PC-3 (cell line): ENCODE measurements around the gene ARL5A. TPM values are rescaled to one million over a fixed set of nuclear protein-coding genes. Genes with fewer than 3 reads are reported as not detected.

Experiments used
- ATAC-seq: fragments of 200-7000 bp; cut with Tn5 transposase; 2 replicates; pipeline ENCODE4 v1.9.1; 2020; ENCODE audit warnings: mild to moderate bottlenecking, moderate library complexity
- BruUV-seq: library from RNA; stranded (reverse); fragments of 400-500 nt; replicated peaks from 2 replicates; lab custom pipeline; 2021; lab: Mats Ljungman, UMichigan
- CTCF ChIA-PET: fragments of 300-600 bp; sonication (Branson Sonifier 250); formaldehyde crosslinking; loops from one replicate; lab custom pipeline; 2022; ENCODE audit warnings: antibody characterized with exemption; lab: Charles Lee
- POLR2A ChIA-PET: fragments of 300-600 bp; sonication (Branson Sonifier 250); formaldehyde crosslinking; loops from one replicate; lab custom pipeline; 2022; ENCODE audit warnings: antibody characterized with exemption; ENCODE audit not compliant: unreplicated experiment; lab: Charles Lee
- DNase-seq: peaks from one replicate; pipeline ENCODE4 v3.0.0-alpha.2; 2015
- H2AFZ ChIP-seq: fragments of 300-600 bp; sonication (generic); 2 replicates; pipeline ENCODE4 v1.6.0; 2016; ENCODE audit warnings: antibody characterized with exemption, low read length
- H3F3A ChIP-seq: fragments of 300-600 bp; sonication (generic); one replicate; pipeline ENCODE4 v1.6.0; 2017; ENCODE audit warnings: antibody characterized with exemption, low read length, control low read depth, mild to moderate bottlenecking; ENCODE audit not compliant: unreplicated experiment
- H3K27ac ChIP-seq: fragments of 300-600 bp; sonication (generic); 2 replicates; pipeline ENCODE4 v1.5.1; 2016; ENCODE audit warnings: mild to moderate bottlenecking, low read length
- H3K27me3 ChIP-seq: fragments of 300-600 bp; sonication (generic); 2 replicates; pipeline ENCODE4 v1.6.1; 2016; ENCODE audit warnings: low read length, mixed read lengths
- H3K36me3 ChIP-seq: fragments of 300-600 bp; sonication (generic); 2 replicates; pipeline ENCODE4 v1.6.1; 2016; ENCODE audit warnings: low read depth, mixed run types, low read length, mixed read lengths
- H3K4me1 ChIP-seq: fragments of 300-600 bp; sonication (generic); 2 replicates; pipeline ENCODE4 v1.5.1; 2016; ENCODE audit warnings: low read length; ENCODE audit not compliant: insufficient read depth
- H3K4me2 ChIP-seq: fragments of 300-600 bp; sonication (generic); 2 replicates; pipeline ENCODE4 v1.6.0; 2016; ENCODE audit warnings: low read length
- H3K4me3 ChIP-seq: fragments of 300-600 bp; sonication (generic); 2 replicates; pipeline ENCODE4 v1.5.1; 2016; ENCODE audit warnings: mild to moderate bottlenecking, low read length, mixed read lengths
- H3K79me2 ChIP-seq: fragments of 300-600 bp; sonication (generic); 2 replicates; pipeline ENCODE4 v1.6.1; 2017; ENCODE audit warnings: low read length, mixed read lengths
- H3K9ac ChIP-seq: fragments of 300-600 bp; sonication (generic); 2 replicates; pipeline ENCODE4 v1.6.0; 2016; ENCODE audit warnings: mild to moderate bottlenecking, low read length
- H3K9me2 ChIP-seq: fragments of 300-600 bp; sonication (generic); replicated peaks from 2 replicates; pipeline ENCODE4 v1.6.1; 2016; ENCODE audit warnings: mixed run types, low read length, mixed read lengths
- H3K9me3 ChIP-seq: fragments of 300-600 bp; sonication (generic); 2 replicates; pipeline ENCODE4 v1.6.1; 2016; ENCODE audit warnings: low read length, mixed read lengths
- H4K20me1 ChIP-seq: fragments of 300-600 bp; sonication (generic); 2 replicates; pipeline ENCODE4 v1.6.1; 2016; ENCODE audit warnings: low read length, mixed read lengths
- EZH2 ChIP-seq: fragments of 300-600 bp; sonication (generic); IDR thresholded peaks from one replicate; pipeline ENCODE4 v1.6.1; 2017; ENCODE audit warnings: antibody characterized with exemption, mild to moderate bottlenecking, low read length; ENCODE audit not compliant: unreplicated experiment
- EZH2phosphoT487 ChIP-seq: fragments of 300-600 bp; sonication (generic); IDR thresholded peaks from 2 replicates; pipeline ENCODE4 v1.6.1; 2018; ENCODE audit warnings: mild to moderate bottlenecking, antibody characterized with exemption, low read length, borderline replicate concordance
- intact Hi-C: fragments of 100-400 bp; cut with micrococcal nuclease; formaldehyde crosslinking; loops from 2 replicates; pipeline ENCODE4 v1.9.0; 2023
- total RNA-seq: library from RNA; depleted of rRNA; stranded (reverse); fragments of >200 nt; gene quantifications from 2 replicates; pipeline ENCODE4 v1.2.3, GENCODE V29; 2014
- TF ChIP-seq, protein P1 (sequence below): fragments of 300-600 bp; sonication (generic); conservative IDR thresholded peaks from 2 replicates; pipeline ENCODE4 v1.5.1; 2017; ENCODE audit warnings: antibody characterized with exemption, low read depth, mild to moderate bottlenecking, low read length

ARL5A gene
- total RNA-seq, 1 experiment from 2014 or later: 45.6 TPM

DNA sequence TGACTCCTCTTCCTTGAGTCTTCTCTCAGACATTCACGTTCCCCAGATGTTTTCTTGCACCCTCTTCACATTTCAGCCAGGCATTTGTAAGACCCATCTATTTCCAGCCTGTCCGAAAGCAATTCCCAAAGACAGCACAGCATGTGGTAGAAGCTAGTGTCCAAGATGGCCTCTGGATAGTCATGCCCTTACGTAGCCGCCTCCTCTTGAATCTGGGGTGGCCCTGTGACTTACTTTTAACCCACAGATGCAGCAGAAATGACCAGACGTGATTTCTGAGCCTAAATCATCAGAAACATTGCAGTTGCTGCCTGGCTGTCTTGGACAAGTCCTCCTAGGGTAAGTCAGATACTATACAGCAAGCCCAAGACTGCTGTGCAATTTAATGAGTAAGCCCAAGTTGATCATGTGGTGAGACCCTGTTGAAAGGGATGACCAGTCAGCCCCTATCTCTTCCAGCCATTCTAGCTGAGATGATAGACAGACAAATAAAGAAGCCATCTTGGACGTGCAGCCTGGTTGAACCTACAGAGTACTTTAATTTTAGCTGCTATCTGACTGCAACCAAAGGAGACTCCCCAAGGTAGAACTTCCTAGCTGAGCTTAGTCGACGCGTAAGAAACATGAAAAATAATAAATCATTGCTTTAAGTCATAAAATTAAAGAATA, 12.3 kb downstream of the ARL5A start:
- CTCF ChIA-PET: no interaction called here
- H3K79me2 ChIP-seq: peaks cover 56% of the 10 kb centered on the region

GRCh38 chr2:151810489-151810888, 17.7 kb downstream of the ARL5A start:
- H3K4me1 ChIP-seq: no peaks in the 10 kb centered on the region
- TF ChIP-seq EZH2phosphoT487 (no peak), EZH2 (no peak)
- H3K9me2 ChIP-seq: no peaks in the 10 kb centered on the region
- CTCF ChIA-PET: no interaction called here
- no peak overlapping the region for H3K4me2 ChIP-seq
- no peak overlapping the region for H3K9ac ChIP-seq
- no TSS peak for BruUV-seq
- no peaks in the 10 kb centered on the region for H3K27me3 ChIP-seq
- 0 out of 2 replicates have a peak, but pooled peaks cover 3% of the 10 kb centered on the region for H3K79me2 ChIP-seq
- POLR2A ChIA-PET: no interaction called here
- H3K27ac ChIP-seq: no peak overlapping the region
- intact Hi-C loops: no loop called here
- no peaks in the 10 kb centered on the region for H3K9me3 ChIP-seq
- ATAC-seq (no peak), DNase-seq (no peak)
- no peak overlapping the region for H3K4me3 ChIP-seq
- H2AFZ ChIP-seq: no peak overlapping the region
- H4K20me1 ChIP-seq: no peaks in the 10 kb centered on the region
- no peaks in the 10 kb centered on the region for H3F3A ChIP-seq
- H3K36me3 ChIP-seq: peaks cover 26% of the 10 kb centered on the region

More for the DNA sequence above, 12.3 kb downstream of the ARL5A start:
- no peak for ATAC-seq
- Histone ChIP-seq H3K4me3 (no peak overlapping the region), H3F3A (no peaks in the 10 kb centered on the region), H3K9me2 (no peaks in the 10 kb centered on the region), H3K4me1 (no peaks in the 10 kb centered on the region), H2AFZ (no peak overlapping the region), H3K27me3 (no peaks in the 10 kb centered on the region), H3K9me3 (no peaks in the 10 kb centered on the region), H3K27ac (no peak overlapping the region), H4K20me1 (no peaks in the 10 kb centered on the region), H3K9ac (no peak overlapping the region), H3K4me2 (no peak overlapping the region), H3K36me3 (peaks cover 12% of the 10 kb centered on the region)
- BruUV-seq: no TSS peak
- no peak for TF ChIP-seq EZH2
- no peak for TF ChIP-seq EZH2phosphoT487
- TF ChIP-seq, protein P1, sequence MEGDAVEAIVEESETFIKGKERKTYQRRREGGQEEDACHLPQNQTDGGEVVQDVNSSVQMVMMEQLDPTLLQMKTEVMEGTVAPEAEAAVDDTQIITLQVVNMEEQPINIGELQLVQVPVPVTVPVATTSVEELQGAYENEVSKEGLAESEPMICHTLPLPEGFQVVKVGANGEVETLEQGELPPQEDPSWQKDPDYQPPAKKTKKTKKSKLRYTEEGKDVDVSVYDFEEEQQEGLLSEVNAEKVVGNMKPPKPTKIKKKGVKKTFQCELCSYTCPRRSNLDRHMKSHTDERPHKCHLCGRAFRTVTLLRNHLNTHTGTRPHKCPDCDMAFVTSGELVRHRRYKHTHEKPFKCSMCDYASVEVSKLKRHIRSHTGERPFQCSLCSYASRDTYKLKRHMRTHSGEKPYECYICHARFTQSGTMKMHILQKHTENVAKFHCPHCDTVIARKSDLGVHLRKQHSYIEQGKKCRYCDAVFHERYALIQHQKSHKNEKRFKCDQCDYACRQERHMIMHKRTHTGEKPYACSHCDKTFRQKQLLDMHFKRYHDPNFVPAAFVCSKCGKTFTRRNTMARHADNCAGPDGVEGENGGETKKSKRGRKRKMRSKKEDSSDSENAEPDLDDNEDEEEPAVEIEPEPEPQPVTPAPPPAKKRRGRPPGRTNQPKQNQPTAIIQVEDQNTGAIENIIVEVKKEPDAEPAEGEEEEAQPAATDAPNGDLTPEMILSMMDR: no peak
- intact Hi-C loops: no loop called here
- POLR2A ChIA-PET: no interaction called here
- no peak for DNase-seq

GRCh38 chr2:151809073-151809383, 19.2 kb downstream of the ARL5A start:
- ATAC-seq (no peak), DNase-seq (no peak)
- Histone ChIP-seq H3K4me3 (no peak overlapping the region), H3K36me3 (peaks cover 26% of the 10 kb centered on the region), H3K27me3 (no peaks in the 10 kb centered on the region), H3K4me1 (no peaks in the 10 kb centered on the region), H4K20me1 (no peaks in the 10 kb centered on the region), H3F3A (no peaks in the 10 kb centered on the region), H3K27ac (no peak overlapping the region), H3K9me2 (no peaks in the 10 kb centered on the region), H3K4me2 (no peak overlapping the region), H2AFZ (no peak overlapping the region), H3K9ac (no peak overlapping the region), H3K79me2 (no peaks in the 10 kb centered on the region), H3K9me3 (no peaks in the 10 kb centered on the region)
- TF ChIP-seq, protein P1: no peak
- TF ChIP-seq EZH2 (no peak), EZH2phosphoT487 (no peak)
- no TSS peak for BruUV-seq
- POLR2A ChIA-PET: no interaction called here
- CTCF ChIA-PET: no interaction called here
- intact Hi-C loops: loop anchor here (5.0 kb wide), 1 partner anchor 117 kb away; no protein-coding TSS in a partner anchor
